Stimulated activated CD8-positive, alpha-beta memory T cell treated with anti-CD3 and anti-CD28 coated beads, Interleukin-7, amount 100 ng/mL, for 48 hours (primary cell): ENCODE results near the gene PTPN18.

Experiments used
- DNase-seq, 2 donors: peaks; one replicate each; pipeline ENCODE4 v3.0.0-alpha.2; 2020; ENCODE audit warnings: low read depth in 1 of 2; ENCODE audit errors: extremely low read depth in 1 of 2

PTPN18 gene

GRCh38 chr2:130339885-130340745 lies 15.7 kb upstream of the PTPN18 start:
- no peak for DNase-seq

GRCh38 chr2:130341562-130342019 lies 14.3 kb upstream of the PTPN18 start:
- DNase-seq, result no peak

DNA sequence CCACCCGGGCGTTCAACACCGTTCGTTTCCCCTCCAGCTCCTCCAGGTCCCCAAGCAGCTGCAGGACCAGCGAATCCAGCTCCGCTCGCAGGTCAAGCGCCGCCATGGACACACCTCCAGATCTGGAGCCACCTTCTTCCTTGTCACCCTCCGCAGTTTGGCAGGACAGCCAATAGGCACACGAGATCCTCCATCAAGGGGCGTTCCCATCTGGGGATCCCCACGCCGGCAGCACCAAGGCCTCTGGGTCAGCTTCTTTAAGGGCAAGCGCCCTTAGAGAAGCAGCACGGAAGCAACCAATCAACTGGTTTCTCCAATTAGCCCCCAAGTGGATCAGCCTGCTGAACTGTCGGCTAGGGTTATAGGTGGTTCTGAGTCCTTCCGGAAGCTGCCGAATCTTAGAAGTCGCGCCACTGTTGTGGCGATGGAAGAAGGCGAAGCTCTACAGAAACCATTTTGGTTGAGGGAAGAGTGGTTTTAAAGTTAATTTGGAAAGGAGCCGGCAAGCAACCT lies 13.8 kb upstream of the PTPN18 start:
- DNase-seq, result peak; percentile 70 to 83

GRCh38 chr2:130342533-130343275 lies 13.2 kb upstream of the PTPN18 start, which contains the start of gene IMP4:
Gene IMP4 (plus strand): TSS chr2:130342897. CDS start chr2:130342933, 36 bp downstream.
- peak; percentile 78 to 92 for DNase-seq

DNA sequence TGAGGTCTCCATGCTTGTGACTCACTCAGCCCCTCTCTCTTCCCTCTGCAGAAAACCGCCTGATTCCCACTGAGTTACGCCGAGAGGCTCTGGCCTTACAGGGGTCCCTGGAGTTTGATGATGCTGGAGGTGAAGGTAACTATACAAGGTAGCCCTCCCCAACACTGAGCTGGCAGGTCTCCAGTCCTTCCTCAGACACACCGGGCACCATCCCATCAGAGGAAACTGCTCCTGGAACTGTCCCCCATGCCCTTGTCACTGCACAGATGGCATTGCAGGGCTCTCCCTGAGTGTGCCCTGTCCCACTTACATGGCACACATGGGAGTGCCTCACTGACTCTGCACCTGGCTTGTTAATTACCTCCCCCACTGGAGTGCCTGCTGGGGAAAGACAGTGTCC lies 11.3 kb upstream of the PTPN18 start:
- no peak for DNase-seq

- no peak for DNase-seq
Observed at GRCh38 chr2:130345091-130345490, 10.8 kb upstream of the PTPN18 start.

- DNase-seq, result no peak
Observed at GRCh38 chr2:130345611-130346010, 10.2 kb upstream of the PTPN18 start.

GRCh38 chr2:130346041-130346740 lies 9.7 kb upstream of the PTPN18 start:
- no peak for DNase-seq

GRCh38 chr2:130346741-130347066 lies 9.2 kb upstream of the PTPN18 start:
- DNase-seq, result no peak

GRCh38 chr2:130347220-130347925 lies 8.5 kb upstream of the PTPN18 start:
- no peak for DNase-seq

DNA sequence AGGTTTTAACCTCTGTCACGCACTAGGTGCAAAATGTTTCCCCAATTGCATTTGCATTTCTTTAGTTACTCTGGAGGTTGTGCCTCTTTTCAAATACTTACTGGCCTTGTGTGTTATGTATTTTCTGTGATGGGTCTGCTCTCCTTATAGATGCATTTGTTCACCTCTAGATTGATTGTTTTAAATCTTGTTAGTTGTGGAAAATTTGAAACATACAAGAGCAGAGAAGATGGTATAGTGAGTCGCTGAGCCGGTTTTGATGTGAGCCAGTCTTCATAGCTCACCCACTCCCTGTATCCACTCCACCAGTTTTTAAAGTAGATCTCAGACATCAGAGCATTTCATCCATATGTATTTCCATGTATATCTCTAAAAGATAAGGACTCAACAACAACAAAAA lies 6.7 kb upstream of the PTPN18 start:
- no peak for DNase-seq

- no peak for DNase-seq
Observed at GRCh38 chr2:130351711-130352110, 4.1 kb upstream of the PTPN18 start.

- no peak for DNase-seq
Observed at GRCh38 chr2:130352237-130352636, 3.6 kb upstream of the PTPN18 start.

DNA sequence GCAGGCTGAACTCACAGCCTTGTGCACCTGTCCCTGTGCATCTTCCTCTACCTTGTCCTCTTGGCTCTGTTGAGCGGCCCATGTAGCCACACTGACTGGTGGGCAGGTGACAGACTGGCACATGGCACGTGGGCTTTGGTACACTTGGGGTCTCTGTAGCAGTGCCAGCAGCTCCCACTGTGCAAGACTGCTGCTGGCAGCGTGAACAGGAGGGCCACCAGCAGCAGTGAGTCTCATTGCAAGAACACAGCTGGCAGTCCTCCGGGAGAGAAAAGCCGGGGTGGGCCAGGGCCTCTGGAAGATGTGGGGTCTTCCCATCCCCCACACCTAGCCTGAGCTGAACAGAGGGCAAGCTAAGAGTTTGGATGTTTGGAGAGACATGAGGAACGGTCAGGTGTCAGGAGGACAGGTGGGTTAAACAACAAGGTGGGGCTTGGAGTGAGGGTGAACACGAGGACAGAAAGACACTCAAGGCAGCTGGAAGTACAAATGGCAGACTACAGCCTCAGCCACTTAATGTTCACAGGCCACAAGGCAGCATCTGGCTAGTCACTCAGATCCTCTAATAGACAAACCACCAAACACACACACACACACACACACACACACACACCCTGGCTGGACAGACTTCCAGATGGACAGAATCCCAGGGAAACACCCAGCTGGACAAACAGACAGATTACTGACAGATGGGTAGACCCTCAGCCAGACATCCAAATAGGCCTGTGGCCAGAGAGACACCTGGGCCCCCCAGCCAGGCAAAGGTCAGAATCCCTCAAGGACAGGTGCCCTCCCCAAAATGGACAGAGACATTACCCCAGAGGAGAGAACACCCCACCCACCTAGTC lies 2.3 kb upstream of the PTPN18 start:
- no peak for DNase-seq

DNA sequence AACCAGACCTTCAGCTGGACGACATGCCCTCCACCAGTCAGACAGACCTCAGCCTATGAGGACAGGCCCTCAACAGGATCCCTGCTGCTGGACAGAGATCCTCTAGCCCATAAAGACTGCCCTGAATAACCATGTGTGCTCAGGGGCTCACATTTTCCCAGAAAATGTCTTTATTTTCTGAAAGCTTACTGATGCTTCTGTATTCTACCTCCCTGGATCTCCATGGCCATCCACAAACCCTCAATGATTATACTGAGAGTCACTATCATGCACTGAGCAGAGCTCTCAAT lies 1.8 kb upstream of the PTPN18 start:
- no peak for DNase-seq

DNA sequence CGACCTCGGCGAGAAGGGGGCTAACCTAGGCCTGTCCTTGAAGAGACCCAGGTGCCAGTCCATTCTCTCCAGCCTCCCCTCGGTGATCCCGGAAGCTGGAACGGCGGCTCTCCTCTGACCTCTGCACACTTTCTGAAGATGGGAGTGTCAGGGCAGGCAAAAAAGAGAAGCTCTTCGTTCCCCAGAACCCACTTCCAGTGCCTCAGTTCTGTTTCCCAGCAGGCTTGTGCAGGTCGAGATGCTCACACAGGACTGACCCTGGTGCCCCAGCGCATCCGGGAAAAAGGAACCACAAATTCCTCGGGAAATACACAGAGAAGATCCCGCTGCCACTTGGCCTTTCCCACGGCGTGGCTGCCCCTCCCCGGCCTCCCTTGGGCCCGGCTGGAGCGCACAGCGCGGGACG lies 681 bp upstream of the PTPN18 start:
- no peak for DNase-seq

DNA sequence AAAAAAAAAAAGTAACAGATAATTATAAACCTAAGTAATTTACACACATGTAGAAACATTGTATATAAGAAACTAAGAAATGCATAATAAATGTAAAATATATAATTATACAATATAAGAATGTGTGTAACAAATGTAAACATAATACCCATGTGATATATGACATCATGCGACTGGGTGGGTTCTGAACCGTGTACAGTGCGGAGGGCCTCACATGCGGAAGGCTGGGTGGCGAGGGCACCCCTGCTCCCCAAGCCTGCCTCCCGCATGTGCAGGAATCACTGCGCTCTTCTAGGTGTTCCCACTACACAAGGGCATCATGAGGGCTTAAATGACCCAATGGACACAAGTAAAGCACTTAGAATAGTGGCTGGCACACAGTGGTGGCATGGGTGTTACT lies 2.0 kb downstream of the PTPN18 start:
- DNase-seq, result no peak

DNA sequence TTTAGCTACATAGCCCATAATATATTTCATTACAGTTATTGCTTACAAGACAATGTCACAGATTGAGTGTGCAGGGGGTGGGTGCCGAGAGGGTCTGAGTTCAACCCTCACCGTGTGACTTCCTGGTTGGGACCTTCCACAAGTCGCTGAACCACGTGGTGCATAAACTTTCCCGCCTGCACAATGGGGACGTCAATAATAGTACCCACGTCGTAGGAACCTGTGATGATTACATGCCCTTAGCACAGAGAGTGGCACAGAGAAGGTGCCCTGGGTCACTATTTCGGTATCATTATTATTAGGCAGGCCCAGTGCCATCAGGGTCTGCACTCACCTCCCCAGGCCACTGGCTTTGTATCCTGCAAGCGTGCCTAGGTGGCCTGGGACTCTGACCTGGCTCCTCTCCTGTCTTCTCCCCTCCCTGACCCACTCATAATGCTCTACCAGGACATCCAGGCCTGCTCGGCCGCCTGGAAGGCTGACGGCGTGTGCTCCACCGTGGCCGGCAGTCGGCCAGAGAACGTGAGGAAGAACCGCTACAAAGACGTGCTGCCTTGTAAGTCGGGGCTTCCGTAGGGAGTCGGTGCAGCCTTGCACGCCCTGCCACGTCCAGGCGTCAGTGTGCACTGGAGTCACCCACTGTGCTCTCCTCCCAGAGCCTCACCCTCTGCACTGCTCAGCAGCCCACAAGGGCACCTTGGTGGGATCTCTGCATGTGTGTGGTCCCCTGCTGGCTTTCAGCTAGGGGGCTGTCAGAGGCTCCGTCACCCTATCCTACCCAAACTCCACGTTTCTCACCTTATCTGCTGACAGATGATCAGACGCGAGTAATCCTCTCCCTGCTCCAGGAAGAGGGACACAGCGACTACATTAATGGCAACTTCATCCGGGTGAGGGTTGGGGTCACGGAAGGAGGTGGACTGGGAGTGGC lies 2.8 kb downstream of the PTPN18 start:
- no peak for DNase-seq

- DNase-seq, result no peak
Observed at GRCh38 chr2:130359466-130359865, 3.6 kb downstream of the PTPN18 start.
